ENCODE measurements around the gene HECTD4. TPM values are rescaled to one million over a fixed set of nuclear protein-coding genes. Genes with fewer than 3 reads are reported as not detected.

Gene HECTD4
- total RNA-seq, 1 experiment from 2014 or later: 30.0 TPM

GRCh38 chr12:112413855-112414625 lies 31.8 kb upstream of the HECTD4 start:
- Histone ChIP-seq H2BK5ac (ENCODE audit: insufficient read length, low read length) (no peak overlapping the region), H3K79me2 (ENCODE audit: insufficient read depth, low read length) (no peaks in the 10 kb centered on the region), H3T11ph (ENCODE audit: low read length) (no peak overlapping the region), H3K79me1 (ENCODE audit: insufficient read depth, low read depth, low read length, poor library complexity, severe bottlenecking) (no peaks in the 10 kb centered on the region), H4K20me1 (ENCODE audit: control insufficient read depth, insufficient read depth, insufficient read length) (no peaks in the 10 kb centered on the region), H3K14ac (ENCODE audit: insufficient read depth, low read length) (no peak overlapping the region), H3K4me1 (ENCODE audit: insufficient read depth, low read length) (no peaks in the 10 kb centered on the region), H2AFZ (ENCODE audit: low read length) (no peak overlapping the region), H4K8ac (replicated peaks; ENCODE audit: insufficient read length, low read depth, low read length) (no peak overlapping the region), H3K18ac (ENCODE audit: insufficient read length, low read depth, low read length) (no peak overlapping the region), H2BK20ac (ENCODE audit: low read depth, low read length, poor library complexity, severe bottlenecking) (no peak overlapping the region), H2BK120ac (ENCODE audit: low read depth, low read length, poor library complexity, severe bottlenecking) (no peak overlapping the region), H3K23me2 (ENCODE audit: insufficient read length, low read depth, low read length, poor library complexity, severe bottlenecking) (no peaks in the 10 kb centered on the region), H3K27me3 (ENCODE audit: insufficient read depth, low read length) (no peaks in the 10 kb centered on the region), H3K27ac (ENCODE audit: insufficient read length, low read depth, low read length) (no peak overlapping the region), H2AK5ac (ENCODE audit: insufficient read length, low read length) (no peak overlapping the region), H3K56ac (ENCODE audit: insufficient read length, low read depth, low read length) (no peak overlapping the region), H3K9ac (ENCODE audit: extremely low read depth, insufficient read length, low read length) (no peak overlapping the region), H2BK12ac (ENCODE audit: insufficient read length, low read depth, low read length) (no peak overlapping the region), H3K23ac (ENCODE audit: insufficient read length, low read depth, low read length) (no peak overlapping the region), H3K9me3 (ENCODE audit: control insufficient read depth, low read depth, low read length) (no peaks in the 10 kb centered on the region), H3K4ac (ENCODE audit: low read depth, low read length) (no peak overlapping the region), H2BK15ac (ENCODE audit: low read depth, low read length) (no peak overlapping the region), H4K5ac (ENCODE audit: insufficient read length, low read depth, low read length) (no peak overlapping the region), H3K4me2 (ENCODE audit: insufficient read depth, insufficient read length, low read length) (no peak overlapping the region), H4K91ac (ENCODE audit: insufficient read length, low read depth, low read length) (no peak overlapping the region)
- Mint-ChIP-seq H3K4me3 (no peak overlapping the region), H3K9me3 (peaks cover 0 to 3% of the 10 kb centered on the region in 2 experiments; a peak in 1 of 5 replicates), H3K36me3 (ENCODE audit: insufficient read depth in 1 of 3, low read depth in 3 of 3) (peaks cover 0 to 4% (median 3%) of the 10 kb centered on the region in 3 experiments; a peak in 4 of 7 replicates), H3K4me1 (no peaks in the 10 kb centered on the region), H3K27me3 (ENCODE audit: low read depth) (peaks cover 3% of the 10 kb centered on the region), H3K27ac (no peak overlapping the region; a peak in 1 of 7 replicates)
- no CpG with 5 or more reads among the region's 2 CpGs for WGBS (ENCODE audit: extremely low coverage, insufficient read length, low lambda C conversion rate)
- no peak for DNase-seq
- TF ChIP-seq CTCF (conservative IDR thresholded peaks at IDR 0.05): no peak

Data from H9 (cell line).